BE2C (cell line): Measurements from ENCODE around the gene ZNF492.

ENCODE experiments used
- DNase-seq: peaks from one replicate; pipeline ENCODE4 v3.0.0-alpha.2; 2020
- H3K27me3 ChIP-seq: fragments of 250-450 bp; sonication (Bioruptor Pico); 2 replicates; pipeline ENCODE4 v1.5.1; 2020; ENCODE audit warnings: mild to moderate bottlenecking
- H3K36me3 ChIP-seq: fragments of 250-450 bp; sonication (Bioruptor Pico); 2 replicates; pipeline ENCODE4 v1.5.1; 2020; ENCODE audit warnings: mild to moderate bottlenecking
- H3K4me1 ChIP-seq: fragments of 250-450 bp; sonication (Bioruptor Pico); 2 replicates; pipeline ENCODE4 v1.5.1; 2020
- H3K4me3 ChIP-seq: 2 replicates; pipeline ENCODE4 v1.5.1; 2011; ENCODE audit warnings: low read depth, low read length
- H3K9me3 ChIP-seq: fragments of 250-450 bp; sonication (Bioruptor Pico); 2 replicates; pipeline ENCODE4 v1.5.1; 2020
- TF ChIP-seq, protein P1 (sequence below): IDR thresholded peaks from 2 replicates; pipeline ENCODE4 v1.5.1; 2012; ENCODE audit warnings: mild to moderate bottlenecking, low read depth, low read length

ZNF492 gene

DNA sequence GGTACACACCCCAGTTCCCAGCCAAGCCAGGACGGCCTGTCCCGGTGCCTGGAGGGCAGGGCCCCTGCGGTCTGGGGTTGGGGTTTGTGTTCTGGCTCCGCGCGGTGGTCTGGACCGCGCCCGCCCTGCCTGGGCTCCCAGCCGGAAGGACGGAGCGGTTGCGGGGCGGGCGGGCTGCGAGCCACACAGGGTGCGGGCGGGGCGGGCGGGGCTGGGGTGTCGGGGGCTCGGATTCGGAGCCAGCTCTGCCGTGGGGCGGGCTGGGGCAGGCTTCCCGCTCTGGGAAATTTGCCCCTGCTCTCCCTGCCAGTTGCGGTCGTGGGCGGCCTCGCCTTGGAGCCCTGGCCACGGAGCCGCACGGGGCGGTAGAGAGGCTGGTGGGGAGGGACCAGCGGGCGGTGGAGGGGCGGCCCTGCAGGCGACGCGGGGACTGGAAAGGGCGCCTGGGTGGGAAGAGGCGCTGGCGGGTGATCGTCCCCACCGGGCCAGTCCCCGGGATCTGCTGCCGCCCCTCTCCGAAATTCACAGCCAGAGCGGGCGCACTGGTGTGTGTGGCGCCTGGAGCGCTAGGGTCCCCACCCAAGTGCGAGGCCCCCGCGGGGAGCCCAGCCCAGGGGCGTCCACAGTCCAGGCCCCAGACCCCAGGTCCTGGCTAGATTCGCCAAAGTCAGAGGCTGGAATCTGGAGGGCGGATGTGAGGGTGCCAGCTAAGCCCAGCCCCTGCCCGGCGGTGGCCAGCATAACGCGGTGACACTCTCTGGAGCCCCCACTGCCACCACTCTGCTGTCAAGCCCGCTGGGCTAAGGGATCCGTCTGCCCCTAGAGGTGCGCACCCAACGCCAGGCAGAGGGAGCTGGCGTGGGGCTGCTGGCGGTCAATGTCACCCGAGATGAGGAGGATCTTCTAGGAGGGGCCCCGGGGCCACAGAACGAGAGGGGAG is 11.0 kb upstream of the ZNF492 start:
- Histone ChIP-seq H3K4me1 (no peaks in the 10 kb centered on the region), H3K27me3 (no peaks in the 10 kb centered on the region), H3K36me3 (no peaks in the 10 kb centered on the region), H3K4me3 (no peak overlapping the region), H3K9me3 (no peaks in the 10 kb centered on the region)
- no peak for DNase-seq
- TF ChIP-seq, protein P1, sequence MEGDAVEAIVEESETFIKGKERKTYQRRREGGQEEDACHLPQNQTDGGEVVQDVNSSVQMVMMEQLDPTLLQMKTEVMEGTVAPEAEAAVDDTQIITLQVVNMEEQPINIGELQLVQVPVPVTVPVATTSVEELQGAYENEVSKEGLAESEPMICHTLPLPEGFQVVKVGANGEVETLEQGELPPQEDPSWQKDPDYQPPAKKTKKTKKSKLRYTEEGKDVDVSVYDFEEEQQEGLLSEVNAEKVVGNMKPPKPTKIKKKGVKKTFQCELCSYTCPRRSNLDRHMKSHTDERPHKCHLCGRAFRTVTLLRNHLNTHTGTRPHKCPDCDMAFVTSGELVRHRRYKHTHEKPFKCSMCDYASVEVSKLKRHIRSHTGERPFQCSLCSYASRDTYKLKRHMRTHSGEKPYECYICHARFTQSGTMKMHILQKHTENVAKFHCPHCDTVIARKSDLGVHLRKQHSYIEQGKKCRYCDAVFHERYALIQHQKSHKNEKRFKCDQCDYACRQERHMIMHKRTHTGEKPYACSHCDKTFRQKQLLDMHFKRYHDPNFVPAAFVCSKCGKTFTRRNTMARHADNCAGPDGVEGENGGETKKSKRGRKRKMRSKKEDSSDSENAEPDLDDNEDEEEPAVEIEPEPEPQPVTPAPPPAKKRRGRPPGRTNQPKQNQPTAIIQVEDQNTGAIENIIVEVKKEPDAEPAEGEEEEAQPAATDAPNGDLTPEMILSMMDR: no peak

- TF ChIP-seq, protein P1: no peak
- Histone ChIP-seq H3K27me3 (no peaks in the 10 kb centered on the region), H3K4me3 (no peak overlapping the region), H3K9me3 (0 out of 2 replicates have a peak, but pooled peaks cover 3% of the 10 kb centered on the region), H3K4me1 (no peaks in the 10 kb centered on the region), H3K36me3 (no peaks in the 10 kb centered on the region)
- DNase-seq: no peak
Measured at GRCh38 chr19:22623841-22624221, 10.3 kb upstream of the ZNF492 start.

GRCh38 chr19:22625266-22626035 is 8.7 kb upstream of the ZNF492 start:
- TF ChIP-seq, protein P1: no peak
- Histone ChIP-seq H3K4me1 (no peaks in the 10 kb centered on the region), H3K36me3 (no peaks in the 10 kb centered on the region), H3K4me3 (no peak overlapping the region), H3K27me3 (no peaks in the 10 kb centered on the region), H3K9me3 (0 out of 2 replicates have a peak, but pooled peaks cover 3% of the 10 kb centered on the region)
- DNase-seq: no peak

- H3K36me3 ChIP-seq: no peaks in the 10 kb centered on the region
- no peaks in the 10 kb centered on the region for H3K4me1 ChIP-seq
- DNase-seq: no peak
- TF ChIP-seq, protein P1: no peak
- no peak overlapping the region for H3K4me3 ChIP-seq
- H3K9me3 ChIP-seq: 0 out of 2 replicates have a peak, but pooled peaks cover 3% of the 10 kb centered on the region
- no peaks in the 10 kb centered on the region for H3K27me3 ChIP-seq
Measured at GRCh38 chr19:22627526-22627925, 6.6 kb upstream of the ZNF492 start.

DNA sequence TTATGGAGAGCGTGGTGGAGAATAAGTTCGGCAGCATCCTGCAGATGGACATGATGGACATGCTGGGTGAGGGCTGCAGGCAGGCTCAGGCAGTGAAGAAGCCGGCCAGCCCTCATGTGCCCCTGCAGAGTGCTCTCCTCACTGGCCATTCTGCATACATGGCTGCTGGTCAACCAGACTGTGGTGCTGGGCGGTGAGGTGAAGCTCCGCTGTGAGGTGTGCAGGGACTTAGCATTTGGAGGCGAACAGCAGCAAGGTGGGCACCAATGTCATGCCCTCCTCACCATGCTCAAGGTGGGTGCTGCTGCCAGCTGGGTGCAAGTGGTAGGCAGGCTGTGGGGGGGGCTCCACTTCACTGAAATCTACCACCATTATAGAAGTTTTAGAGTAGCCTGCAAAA is 5.7 kb upstream of the ZNF492 start:
- H3K4me1 ChIP-seq: no peaks in the 10 kb centered on the region
- no peaks in the 10 kb centered on the region for H3K27me3 ChIP-seq
- H3K4me3 ChIP-seq: no peak overlapping the region
- H3K9me3 ChIP-seq: 0 out of 2 replicates have a peak, but pooled peaks cover 3% of the 10 kb centered on the region
- no peak for DNase-seq
- TF ChIP-seq, protein P1: no peak
- H3K36me3 ChIP-seq: no peaks in the 10 kb centered on the region
